A204.1 (cell line): ENCODE results near the gene RABEP1.

Experiments used
- FAIRE-seq: peaks from 2 replicates; lab custom pipeline; 2012; peaks lifted over from hg19 to GRCh38; lab: Jason Lieb, UNC

Gene RABEP1

GRCh38 chr17:5282642-5283217 lies 646 bp downstream of the RABEP1 start:
- FAIRE-seq, result no peak

- FAIRE-seq, result no peak
Measured at GRCh38 chr17:5283571-5284315, 1.7 kb downstream of the RABEP1 start.

- FAIRE-seq, result no peak
Measured at GRCh38 chr17:5284681-5285080, 2.6 kb downstream of the RABEP1 start.

DNA sequence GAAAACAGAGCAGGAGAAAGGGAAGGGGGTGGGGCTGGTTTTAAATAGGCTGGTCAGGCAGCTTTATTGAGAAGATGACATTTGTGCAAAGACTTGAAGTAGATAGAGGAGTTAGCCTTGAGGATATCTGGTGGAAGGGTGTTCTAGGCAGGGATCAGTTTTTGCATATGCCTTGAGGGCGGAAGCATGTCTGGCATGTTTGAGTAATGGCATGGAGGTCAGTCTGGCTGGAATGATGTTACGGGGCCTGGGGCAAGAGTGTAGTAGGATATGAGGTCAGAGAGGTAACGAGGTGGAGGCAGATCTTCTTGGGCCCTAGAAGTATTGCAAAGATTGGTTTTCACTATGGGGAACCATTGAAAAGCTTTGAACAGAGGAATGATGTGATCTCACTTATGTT lies 4.8 kb downstream of the RABEP1 start:
- no peak for FAIRE-seq

DNA sequence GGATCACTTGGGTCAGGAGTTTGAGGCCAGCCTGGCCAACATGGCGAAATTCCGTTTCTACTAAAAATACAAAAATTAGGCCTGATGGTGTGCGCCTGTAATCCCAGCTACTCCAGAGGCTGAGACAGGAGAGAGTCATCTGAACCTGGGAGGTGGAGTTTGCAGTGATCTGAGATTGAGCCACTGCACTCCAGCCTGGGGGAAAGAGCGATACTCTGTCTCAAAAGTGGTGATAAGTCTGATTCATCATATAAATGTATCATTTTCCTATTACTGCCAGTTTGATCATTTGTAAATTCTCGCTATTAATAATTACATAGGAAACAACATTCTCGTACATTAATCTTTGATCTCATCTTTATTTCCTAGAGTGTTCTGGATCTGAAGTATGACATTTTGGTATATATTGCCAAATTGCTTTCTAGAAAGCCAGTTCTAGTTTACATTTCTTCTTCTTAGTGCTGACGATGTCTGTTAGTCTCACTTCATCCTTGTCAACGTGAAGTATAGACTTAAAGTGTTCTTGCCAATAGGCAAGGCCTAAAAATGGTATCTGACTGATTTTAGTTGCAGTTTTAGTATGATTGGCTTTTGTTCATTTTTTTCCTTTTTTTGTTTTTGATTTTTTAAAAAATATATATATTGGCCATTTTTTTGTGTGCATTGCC lies 9.7 kb downstream of the RABEP1 start:
- no peak for FAIRE-seq

DNA sequence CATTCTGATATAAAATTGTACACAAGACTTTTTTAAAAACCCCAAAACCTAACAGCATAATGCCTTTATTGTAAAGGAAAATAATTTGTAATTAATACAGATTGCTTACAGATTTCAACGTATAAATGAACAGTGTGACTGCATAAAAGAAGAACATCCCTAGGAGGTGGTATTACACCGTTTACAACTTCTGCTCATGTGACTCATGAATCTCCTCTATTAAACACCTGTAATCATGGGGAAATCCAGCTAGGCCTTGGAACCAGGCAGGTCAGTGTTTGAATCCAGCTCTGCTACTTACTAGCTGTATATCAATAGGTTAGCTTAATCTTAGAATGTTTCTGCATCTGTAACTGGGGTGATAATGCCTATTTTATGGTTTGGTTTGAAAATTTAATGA lies 15.2 kb downstream of the RABEP1 start:
- FAIRE-seq, result no peak

DNA sequence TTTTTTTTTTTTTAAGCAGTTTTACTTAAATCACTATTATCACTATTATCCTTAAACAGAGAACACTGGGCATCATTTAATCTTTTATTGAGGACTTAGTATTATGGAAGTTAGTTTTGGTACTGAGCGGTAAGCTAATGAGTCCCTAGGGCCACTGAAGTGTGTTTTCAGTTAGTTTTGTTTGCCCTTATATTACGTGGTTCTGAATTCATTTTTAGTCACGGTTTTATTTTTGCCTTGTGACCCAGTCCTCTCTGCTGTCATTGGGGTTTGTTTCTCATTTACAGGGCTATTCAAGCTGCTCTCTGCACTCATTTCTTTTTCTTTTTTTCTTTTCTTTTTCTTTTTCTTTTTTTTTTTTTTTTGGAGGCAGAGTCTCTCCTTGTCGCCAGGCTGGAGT lies 17.3 kb downstream of the RABEP1 start:
- no peak for FAIRE-seq

DNA sequence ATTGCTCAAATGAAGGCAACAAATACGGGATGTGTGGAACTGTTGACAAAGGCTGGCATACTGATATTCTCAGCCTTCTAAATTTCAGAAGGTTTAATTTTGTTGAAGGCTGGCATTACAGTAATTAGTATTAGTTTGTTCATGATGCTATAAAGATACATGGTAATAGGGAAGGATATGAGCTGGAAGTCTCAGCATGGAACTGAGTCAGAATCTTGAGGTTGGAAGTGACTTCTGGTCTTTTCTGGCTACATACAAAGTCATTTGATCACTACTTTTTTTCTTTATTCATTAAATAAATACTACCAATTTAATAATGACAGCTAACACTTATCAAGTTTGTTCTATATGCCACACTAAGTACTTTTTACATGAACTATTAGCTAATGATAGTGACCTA lies 22.6 kb downstream of the RABEP1 start:
- no peak for FAIRE-seq

- no peak for FAIRE-seq
Measured at GRCh38 chr17:5309851-5310250, 27.8 kb downstream of the RABEP1 start.

GRCh38 chr17:5325851-5326250 lies 43.8 kb downstream of the RABEP1 start:
- FAIRE-seq, result no peak

- FAIRE-seq, result peak; percentile 51
Measured at GRCh38 chr17:5329784-5330557, 47.9 kb downstream of the RABEP1 start.

DNA sequence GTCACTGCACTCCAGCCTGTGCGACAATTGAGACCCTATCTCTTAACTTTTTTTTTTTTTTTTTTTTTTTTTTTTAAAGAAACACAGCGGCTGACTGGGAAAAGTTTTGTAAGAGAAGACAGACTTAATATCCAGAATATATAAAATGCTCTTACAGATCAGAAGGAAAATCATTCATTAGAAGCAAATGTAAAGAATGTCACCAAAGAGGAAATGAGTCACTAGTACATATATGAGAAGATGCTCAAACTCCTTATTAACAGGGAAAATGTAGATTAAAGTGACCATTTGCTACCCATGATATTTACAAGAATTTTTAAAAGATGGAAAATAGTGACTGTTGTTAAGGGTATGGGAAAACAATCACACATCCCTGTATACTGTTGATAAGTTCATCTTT lies 48.9 kb downstream of the RABEP1 start:
- no peak for FAIRE-seq

DNA sequence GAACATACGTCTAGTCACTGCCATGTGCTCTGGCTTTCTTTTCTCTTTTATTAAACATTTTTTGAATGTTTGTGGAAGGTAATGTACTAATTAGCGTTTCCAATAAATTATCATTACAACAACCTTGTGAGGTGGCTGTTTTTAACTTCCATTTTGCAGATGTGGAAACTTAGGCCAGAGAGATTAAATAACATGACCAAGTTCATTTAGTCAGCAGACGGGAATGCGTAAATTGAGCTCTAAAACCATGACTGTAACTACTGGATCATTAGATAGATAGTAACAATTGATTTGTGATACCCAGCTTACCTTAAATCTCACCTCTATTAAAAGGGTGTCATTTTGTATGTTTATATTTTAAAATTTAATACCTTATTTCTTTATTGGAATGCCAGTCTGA lies 49.4 kb downstream of the RABEP1 start:
- no peak for FAIRE-seq

DNA sequence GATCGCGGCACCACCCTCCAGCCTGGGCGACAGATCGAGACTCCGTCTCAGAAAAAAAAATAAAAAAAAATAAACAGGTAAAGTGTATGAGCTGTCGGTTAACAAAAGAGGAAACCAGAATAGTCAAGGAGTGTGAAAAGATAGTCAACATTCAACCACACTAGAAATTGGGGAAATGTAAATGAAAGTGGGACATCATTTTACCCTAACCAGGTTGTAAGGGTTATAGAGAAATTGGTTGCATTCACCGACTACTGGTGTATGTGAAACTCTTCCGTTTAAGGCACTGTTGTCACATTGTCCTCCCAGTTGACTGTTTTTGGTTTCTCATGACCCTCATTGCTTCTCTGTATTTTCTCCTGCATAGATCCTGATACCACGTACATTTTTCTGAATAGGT lies 62.8 kb downstream of the RABEP1 start:
- no peak for FAIRE-seq

- no peak for FAIRE-seq
Measured at GRCh38 chr17:5352681-5353289, 70.7 kb downstream of the RABEP1 start.

GRCh38 chr17:5354310-5354709 lies 72.2 kb downstream of the RABEP1 start:
- FAIRE-seq, result no peak

DNA sequence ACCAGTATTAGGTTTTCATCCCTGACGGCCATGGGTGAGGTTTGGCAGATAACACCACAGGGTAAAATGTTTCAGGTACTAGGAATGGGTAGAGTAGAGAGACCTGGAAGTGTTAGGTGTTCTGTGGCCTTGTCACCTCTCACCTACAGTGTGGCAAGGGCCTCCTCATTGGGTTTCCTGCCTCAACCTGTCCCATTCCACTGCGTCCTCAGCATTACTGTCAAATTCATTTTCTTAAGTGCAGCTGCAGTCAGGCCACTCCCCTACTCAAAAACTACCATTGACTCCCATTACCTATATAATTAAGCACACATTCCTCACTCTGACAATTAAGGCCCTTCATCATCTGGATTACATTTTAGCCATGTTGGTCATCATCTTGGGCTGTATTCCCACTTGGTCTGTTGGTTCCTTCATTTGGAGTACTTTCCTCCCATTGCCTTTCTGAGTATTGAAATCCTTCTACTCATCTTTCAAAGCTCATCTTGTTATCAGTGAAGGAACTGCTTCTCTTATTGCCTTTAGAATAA lies 72.9 kb downstream of the RABEP1 start:
- no peak for FAIRE-seq

- no peak for FAIRE-seq
Measured at GRCh38 chr17:5355421-5356129, 73.5 kb downstream of the RABEP1 start.

GRCh38 chr17:5361426-5361825 lies 79.3 kb downstream of the RABEP1 start:
- FAIRE-seq, result no peak

- FAIRE-seq, result no peak
Measured at GRCh38 chr17:5362162-5362811, 80.2 kb downstream of the RABEP1 start.

DNA sequence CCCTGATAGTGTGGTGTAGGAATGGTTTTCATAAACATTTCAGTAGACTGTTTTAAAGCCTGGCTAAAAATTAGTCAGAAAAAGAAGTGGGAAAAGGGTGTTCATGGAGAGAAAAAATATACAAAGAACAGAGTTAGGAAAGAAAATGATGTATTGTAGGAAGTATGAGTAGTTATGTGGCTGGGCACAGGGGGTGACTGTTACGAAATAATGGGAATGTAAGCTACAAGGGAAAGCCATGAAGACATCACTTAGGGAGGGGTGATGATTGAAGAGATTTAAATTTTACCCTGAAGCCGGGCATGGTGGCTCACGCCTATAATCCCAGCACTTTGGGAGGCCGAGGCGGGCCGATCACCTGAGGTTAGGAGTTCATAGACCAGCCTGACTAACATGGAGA lies 82.1 kb downstream of the RABEP1 start:
- no peak for FAIRE-seq
